Measurements from ENCODE around the gene TLE5. TPM values are rescaled to one million over a fixed set of nuclear protein-coding genes. Genes with fewer than 3 reads are reported as not detected.

The TLE5 gene
- total and polyA plus RNA-seq, 7 donors = 390 to 786 (median 552) TPM

DNA sequence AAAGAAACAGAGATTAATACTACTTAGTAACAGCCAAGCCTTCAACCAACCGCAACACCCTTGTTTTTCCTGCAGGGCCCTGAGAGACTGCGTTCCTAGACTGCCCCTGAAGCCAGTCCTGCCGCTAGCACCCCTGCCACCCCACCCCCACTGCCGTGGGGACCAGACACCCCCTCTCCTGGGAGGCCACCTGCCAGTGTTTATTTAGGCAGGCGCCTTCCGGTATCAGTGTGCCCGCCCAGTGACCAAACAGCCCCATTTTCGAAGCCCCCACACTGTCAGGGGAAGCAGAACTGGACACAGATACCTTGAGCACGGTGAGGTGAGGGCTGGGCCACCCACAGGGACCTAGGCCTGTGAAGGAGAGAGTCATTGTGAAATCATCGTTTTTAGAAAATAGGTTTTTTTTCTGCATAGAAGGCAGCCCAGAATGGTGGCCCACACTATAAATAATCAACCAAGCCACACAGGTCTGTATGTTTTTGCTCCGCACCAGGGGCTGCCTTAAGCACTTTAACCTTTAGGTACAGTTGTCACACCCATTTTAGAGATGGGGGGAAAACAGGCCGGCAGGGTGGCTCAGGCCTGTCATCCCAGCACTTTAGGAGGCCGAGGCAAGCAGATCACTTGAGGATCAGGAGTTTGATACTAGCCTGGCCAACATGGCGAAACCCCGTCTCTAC is 3.5 kb upstream of the TLE5 start:
- H3K27ac ChIP-seq = no peak overlapping the region
- 77 to 86% (median 80%) methylated on average over 15 of the region's 15 CpGs for WGBS, 3 donors

DNA sequence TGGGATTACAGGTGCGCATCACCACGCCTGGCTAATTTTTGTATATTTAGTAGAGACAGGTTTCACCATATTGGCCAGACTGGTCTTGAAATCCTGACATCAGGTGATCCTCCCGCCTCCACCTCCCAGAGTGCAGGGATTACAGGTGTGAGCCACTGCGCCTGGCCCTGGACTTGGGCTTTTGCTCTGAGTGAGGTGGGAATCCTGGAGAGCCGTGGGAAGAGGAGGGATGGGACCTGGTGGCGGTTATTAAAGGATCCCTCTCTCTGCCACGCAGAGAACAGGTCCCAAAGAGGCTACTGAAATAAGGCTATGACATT is 1.7 kb upstream of the TLE5 start:
- H3K36me3 ChIP-seq (ENCODE audit: insufficient read depth in 1 of 2, low read depth in 1 of 2) = peaks cover 0 to 16% of the 10 kb centered on the region in 2 donors
- TF ChIP-seq CTCF (IDR thresholded peaks at IDR 0.05) = no peak
- H3K4me3 ChIP-seq = no peak overlapping the region
- ATAC-seq = no peak
- no peaks in the 10 kb centered on the region for H3K27me3 ChIP-seq (ENCODE audit: insufficient read depth in 3 of 3, low read length in 2 of 3)
- intact Hi-C loops (cut with DNase I) = no loop called here
- H3K27ac ChIP-seq = no peak overlapping the region
- 96 to 97% (median 96%) methylated on average over 7 of the region's 7 CpGs for WGBS, 3 donors
- peaks cover 17% of the 10 kb centered on the region for H3K4me1 ChIP-seq
- DNase-seq = no peak
- H3K9me3 ChIP-seq = no peaks in the 10 kb centered on the region

More for the DNA sequence above, 3.5 kb upstream of the TLE5 start:
- TF ChIP-seq CTCF (IDR thresholded peaks at IDR 0.05) = no peak
- Histone ChIP-seq H3K4me1 (peaks cover 16% of the 10 kb centered on the region), H3K4me3 (no peak overlapping the region), H3K36me3 (ENCODE audit: insufficient read depth in 1 of 2, low read depth in 1 of 2) (no peaks in the 10 kb centered on the region), H3K27me3 (ENCODE audit: insufficient read depth in 3 of 3, low read length in 2 of 3) (no peaks in the 10 kb centered on the region), H3K9me3 (no peaks in the 10 kb centered on the region)
- DNase-seq = no peak
- no peak for ATAC-seq
- intact Hi-C loops (cut with DNase I) = no loop called here

DNA sequence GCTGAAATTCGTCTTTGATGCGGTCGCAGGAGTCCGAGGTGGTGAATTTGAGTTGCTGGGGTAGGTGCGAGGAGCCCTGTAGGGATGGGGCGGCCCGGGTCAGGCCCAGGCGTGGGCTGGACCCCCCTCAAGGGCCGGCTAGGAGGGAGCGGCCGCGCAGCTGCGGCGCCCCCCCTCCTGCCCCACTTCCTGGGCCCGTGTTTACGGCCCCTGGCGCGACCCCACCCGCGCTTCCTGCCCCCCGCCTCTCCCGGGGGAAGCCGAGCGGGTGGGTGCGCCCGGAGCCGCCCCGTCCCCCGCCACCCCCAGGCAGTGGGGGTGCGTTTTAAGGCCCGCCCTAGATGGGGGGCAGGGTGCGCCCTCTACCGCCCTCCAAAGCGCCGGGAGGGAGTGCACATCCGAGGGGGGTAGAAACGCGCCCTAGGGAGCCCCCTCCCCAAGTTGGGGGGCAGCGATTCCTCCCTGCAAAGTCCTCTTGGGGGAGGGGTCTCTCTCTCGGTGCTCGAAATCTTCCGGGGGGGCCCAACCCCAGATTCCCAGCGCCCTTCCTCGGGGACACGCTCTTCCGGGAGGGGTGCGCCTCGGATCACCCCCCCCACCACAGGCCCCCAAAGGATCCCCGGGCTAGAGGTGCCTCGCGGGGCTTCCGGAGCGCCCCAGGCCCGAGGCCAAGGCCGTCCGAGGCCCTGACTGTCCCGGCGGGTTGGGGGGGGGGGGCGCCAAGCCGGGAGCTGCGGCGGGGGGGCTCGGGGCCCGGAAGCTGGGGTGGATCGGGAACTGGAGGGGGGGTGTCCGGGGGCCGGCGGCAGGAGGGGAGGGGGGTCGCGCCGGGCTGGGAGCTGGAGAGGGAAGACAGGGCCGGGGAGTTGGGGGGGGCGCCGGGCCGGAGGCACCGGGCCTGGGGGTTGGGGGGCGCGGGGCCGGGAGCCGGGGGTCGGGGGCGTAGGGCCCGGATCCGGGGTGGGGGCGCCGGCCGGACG is 823 bp downstream of the TLE5 start:
- WGBS, 3 donors = 2 to 13% (median 5%) methylated on average over 32 to 86 of the region's 88 CpGs
- ATAC-seq = peak; percentile 18 to 48 (median 36)
- no peaks in the 10 kb centered on the region for H3K9me3 ChIP-seq
- intact Hi-C loops (cut with DNase I) = no loop called here
- H3K4me3 ChIP-seq = peak overlapping the region; percentile 79
- no peak for TF ChIP-seq CTCF (IDR thresholded peaks at IDR 0.05)
- no peaks in the 10 kb centered on the region for H3K27me3 ChIP-seq (ENCODE audit: insufficient read depth in 3 of 3, low read length in 2 of 3)
- peaks cover 30% of the 10 kb centered on the region for H3K4me1 ChIP-seq
- peak overlapping the region; percentile 85 for H3K27ac ChIP-seq
- DNase-seq = peak; percentile 67 to 84
- peaks cover 4 to 26% of the 10 kb centered on the region in 2 donors for H3K36me3 ChIP-seq (ENCODE audit: insufficient read depth in 1 of 2, low read depth in 1 of 2)

DNA sequence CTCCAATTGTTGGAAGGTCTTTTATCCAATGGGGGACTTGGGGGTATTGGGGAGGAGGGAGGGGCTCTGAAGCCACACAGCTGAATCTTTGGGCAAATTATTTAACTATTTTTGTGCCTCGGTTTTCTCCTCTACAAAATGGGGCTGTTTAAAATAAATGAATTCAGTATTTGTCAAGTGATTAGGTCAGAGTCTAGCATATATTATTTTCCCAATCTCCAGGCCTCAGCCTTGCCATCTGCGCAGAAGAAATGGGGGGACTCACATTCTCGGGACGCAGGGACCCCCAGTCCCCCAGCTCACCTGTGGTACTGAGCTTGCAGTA is 1.5 kb downstream of the TLE5 start:
- intact Hi-C loops (cut with DNase I) = no loop called here
- no peaks in the 10 kb centered on the region for H3K9me3 ChIP-seq
- H3K36me3 ChIP-seq (ENCODE audit: insufficient read depth in 1 of 2, low read depth in 1 of 2) = peaks cover 4 to 30% of the 10 kb centered on the region in 2 donors
- peak overlapping the region; percentile 85 for H3K27ac ChIP-seq
- peaks cover 32% of the 10 kb centered on the region for H3K4me1 ChIP-seq
- no peak for ATAC-seq
- peak overlapping the region; percentile 79 for H3K4me3 ChIP-seq
- TF ChIP-seq CTCF (IDR thresholded peaks at IDR 0.05) = no peak
- WGBS, 3 donors = 33 to 57% (median 43%) methylated on average over 4 of the region's 4 CpGs
- DNase-seq = no peak
- H3K27me3 ChIP-seq (ENCODE audit: insufficient read depth in 3 of 3, low read length in 2 of 3) = no peaks in the 10 kb centered on the region

Measured in psoas muscle (tissue), 8 donors.